GM18498 (cell line): Measurements from ENCODE around the gene ARHGAP45.
A peak's percentile ranks its signal among the peaks of the same experiment; 100 is the strongest.

Source experiments
- ATAC-seq: cut with Tn5 transposase; IDR thresholded peaks from one replicate; pipeline ENCODE4 v1.9.1; 2021; ENCODE audit warnings: mild to moderate bottlenecking, moderate library complexity; ENCODE audit not compliant: unreplicated experiment

ARHGAP45 gene

DNA sequence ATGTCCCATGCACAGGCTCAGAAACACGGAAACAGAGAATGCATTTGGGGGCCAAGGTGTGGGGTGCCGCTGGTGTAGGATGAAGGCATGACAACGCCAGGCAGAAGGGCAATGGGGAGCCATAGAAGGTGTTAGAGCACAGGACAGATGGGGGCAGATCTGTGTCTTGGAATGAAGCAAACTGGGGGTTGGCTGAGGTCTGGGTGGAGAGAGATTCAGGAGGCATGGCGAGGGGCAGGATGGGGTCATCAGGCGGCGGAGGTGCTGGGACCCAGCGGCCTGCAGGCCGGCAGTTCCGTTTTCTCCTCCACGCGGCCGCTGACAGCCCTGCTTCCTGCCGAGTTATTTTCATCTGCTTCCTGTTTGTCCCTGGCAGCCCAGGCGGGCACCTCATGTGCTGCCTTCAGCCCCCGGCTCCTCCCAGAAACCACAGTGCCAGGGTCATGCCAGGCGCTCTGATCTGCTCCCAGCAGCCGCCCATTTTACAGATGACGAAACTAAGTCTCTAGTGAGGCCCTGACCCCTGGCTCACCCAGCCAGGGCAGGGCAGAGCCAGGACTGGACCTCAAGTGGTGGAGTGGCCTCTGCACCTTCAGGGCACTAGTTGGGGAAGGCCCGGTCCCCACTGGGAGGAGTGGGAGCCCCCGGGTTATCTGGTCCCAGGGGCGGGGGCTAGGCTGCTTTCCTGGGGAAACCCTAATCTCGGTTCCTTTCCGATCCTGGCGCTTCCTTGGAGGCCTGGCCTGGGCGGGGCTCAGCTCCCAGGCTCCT is 2.2 kb downstream of the ARHGAP45 start:
- no peak for ATAC-seq

DNA sequence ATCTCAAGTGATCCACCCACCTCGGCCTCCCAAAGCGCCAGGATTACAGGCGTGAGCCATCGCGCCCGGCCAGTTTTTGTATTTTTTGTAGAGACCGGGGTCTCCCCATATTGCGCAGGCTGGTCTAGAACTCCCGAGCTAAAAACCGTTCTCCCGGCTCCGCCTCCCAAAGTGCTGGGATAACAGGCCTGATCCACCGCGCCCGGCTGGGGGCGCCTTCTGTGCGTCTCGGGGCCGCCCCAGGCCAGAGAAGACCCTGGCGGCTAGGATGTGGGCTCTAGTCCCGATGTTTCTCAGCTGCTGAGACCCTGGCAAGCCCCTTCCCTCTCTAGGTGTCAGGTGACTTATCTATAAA is 3.6 kb downstream of the ARHGAP45 start:
- ATAC-seq: no peak

DNA sequence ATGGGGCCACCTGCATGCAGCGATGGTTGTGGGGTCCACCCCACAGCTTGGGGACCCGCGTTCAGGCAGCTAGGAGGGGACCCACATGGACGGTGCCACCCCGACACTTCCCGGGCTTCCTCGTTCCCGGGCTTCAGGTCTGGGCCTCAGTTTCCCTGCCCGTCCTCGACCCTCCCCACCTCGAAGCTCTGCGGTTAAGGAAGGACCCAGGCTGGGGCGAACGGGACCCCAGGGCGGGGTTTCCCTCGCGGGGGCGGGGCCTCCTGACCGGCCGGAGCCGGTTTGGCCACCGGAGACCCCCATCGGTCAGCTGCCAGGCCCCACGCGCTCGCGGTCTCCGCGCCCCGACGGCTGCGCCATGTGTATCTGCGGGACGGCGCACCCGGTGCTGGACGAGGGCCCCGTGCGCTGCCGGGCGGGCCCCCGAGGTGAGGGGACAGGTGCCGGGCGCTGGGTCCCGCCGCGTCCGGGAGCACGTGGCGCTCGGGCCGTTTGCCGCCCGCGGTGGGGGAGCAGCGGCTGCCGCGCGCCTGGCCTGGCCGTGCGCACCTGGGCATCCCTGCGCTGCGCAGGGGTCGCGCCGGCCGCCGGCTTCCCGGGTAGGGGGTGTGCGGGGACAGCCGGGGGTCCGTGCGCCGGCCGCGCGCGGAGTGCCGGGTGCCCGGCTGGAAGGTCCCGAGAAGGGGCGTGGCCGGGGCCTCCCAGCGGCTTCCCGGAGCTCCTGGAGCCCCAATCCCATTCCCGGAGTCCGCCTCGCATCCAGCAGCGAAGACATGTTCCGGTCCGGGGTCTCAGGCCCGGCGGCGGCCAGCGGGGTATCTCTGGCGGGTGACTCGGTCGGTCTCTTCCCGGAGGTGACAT is 4.2 kb downstream of the ARHGAP45 start:
- ATAC-seq: no peak

DNA sequence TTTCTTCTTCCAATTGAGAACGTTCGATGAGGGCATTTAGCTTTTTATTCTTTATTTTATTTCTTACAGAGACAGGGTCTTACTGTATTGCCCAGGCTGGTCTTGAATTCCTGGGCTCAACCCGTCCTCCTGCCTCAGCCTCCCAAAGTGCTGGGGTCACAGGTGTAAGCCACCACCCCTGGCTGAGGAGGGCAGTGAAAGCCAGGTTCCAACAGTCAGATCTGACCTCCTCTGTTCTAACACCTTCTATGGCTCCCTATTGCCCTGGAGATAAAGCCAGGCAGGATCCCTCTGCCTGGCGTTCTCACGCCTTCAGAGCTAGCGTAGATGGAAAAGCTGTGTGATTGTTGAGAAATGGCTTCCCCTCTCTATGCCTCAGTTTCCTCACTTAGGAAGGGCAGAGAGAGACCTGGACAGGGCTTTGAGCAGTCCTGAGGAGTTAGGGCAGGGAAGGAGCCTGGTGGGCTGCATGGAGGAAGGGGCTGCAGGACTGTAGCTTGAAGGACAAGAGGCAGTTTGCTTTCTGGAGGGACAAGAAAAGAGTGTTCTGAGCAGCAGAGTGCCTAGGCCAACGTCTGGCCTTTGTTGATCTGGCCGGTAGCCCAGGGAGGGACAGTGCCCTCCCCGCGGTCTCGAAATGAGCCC is 5.5 kb downstream of the ARHGAP45 start:
- no peak for ATAC-seq

DNA sequence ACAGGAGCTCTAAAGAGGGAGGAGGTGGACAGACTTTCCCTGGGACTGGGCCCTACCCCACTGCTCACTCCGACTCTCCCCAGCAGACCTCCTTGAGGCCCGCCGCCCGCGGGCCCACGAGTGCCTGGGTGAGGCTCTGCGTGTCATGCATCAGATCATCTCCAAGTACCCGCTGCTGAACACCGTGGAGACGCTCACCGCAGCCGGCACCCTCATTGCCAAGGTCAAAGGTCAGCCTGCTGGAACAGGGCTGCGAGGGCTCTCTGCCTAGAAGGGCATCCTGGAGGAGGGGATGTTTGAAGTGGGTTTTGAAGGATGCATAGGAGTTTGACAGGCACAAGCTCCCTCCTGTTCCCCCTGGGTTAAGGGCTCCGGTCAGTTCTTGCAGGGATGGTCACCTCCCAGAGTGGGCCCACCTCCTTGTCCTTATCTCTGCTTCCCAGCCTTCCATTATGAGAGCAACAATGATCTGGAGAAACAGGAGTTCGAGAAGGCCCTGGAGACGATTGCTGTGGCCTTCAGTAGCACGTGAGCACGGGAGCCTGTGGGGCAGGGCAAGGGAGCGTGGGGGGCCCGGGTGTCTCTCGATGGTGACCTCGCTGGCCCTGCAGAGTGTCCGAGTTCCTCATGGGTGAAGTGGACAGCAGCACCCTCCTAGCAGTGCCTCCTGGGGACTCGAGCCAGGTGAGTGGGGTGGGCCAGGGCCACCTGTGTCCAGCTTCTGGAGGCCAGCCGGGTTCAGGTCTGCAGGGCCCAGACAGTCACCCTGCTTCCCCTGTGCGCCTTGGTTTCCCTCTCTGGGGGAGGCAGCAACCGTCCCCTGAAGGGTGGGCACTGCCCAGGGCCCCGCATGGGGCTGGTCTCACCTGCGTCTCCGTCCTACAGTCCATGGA is 6.3 kb downstream of the ARHGAP45 start:
- ATAC-seq: no peak

DNA sequence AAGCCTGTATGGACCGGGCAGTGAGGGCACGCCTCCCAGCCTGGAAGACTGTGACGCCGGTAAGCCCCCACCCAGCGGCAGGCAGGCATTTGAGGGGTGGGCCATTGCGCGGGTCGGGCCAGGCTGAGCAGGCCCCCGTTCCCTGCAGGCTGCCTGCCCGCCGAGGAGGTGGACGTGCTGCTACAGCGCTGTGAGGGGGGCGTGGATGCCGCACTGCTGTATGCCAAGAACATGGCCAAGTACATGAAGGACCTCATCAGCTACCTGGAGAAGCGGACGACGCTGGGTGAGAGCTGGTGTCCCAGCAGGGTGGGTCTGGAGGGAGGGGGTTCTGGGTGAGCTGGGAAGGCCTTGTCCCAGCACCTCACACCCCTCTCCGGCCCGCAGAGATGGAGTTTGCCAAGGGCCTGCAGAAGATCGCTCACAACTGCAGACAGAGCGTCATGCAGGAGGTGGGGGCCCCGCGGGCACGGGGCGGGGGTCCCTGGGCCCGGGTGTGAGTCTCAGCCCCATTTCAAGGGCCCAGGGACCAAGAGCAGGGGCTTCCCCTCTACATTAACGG is 7.1 kb downstream of the ARHGAP45 start:
- peak; percentile 3 for ATAC-seq

DNA sequence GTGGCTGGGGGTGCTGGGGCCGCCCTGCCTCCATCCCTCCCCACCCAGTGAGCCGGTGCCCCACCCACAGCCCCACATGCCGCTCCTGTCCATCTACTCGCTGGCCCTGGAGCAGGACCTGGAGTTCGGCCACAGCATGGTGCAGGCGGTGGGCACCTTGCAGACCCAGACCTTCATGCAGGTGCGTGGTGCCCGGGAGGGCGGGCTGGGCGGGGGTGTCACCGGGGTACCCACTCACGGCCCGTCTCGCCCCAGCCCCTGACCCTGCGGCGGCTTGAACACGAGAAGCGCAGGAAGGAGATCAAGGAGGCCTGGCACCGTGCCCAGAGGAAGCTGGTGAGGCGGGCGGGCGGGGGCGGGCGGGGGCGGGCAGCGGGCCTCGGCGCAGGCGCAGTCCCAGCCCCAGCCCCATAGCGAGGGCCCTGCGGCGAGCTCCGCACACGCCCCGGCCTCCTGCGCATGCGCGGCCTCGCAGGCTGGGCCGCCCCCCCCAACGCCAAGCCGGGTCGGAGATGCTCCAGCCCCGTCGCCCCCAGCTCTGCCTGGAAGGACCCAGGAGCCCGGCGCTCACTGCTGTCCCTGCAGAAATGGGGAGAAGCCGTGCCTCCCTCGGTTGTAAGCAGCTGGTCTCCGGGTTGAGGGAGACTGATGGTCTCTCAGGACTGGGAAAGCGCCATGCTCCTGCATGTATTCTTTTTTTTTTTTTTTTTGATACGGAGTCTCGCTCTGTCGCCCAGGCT is 7.7 kb downstream of the ARHGAP45 start:
- peak; percentile 40 for ATAC-seq

DNA sequence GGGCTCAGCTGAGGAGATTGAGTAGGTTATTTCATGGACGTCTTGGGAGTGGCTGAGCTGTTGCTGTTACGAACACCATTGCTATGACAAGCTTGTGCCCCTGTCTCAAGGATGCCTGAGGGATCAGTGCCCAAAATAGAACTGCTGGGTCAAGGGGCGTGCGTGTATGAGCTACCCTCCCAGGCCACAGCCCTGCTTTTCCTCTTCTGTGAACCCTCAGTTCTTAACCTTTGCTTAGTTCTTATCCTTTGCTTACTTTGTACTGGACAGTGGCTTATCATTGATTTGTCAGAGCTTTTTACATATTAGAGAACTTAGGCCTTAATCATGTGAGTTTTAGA is 9.0 kb downstream of the ARHGAP45 start:
- no peak for ATAC-seq

DNA sequence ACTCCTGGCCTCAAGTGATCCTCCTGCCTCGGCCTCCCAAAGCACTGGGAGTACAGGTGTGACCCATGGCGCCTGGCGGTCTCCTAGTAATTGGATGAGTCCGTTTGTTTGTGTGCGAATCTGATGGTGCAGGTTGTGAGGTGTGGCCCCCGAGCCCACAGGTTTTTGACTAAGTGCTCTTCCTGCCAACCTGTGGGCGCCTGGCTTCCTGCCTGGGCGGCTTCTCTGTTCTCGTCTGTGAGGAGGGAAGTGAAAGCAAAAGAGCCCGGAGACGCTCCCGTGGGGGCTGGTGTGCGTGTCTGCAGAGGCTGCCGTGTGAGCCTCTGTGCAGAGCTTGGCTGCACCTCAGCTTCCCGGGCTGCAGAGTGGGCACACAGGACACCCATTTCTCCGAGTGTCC is 10.0 kb downstream of the ARHGAP45 start:
- ATAC-seq: peak; percentile 61

DNA sequence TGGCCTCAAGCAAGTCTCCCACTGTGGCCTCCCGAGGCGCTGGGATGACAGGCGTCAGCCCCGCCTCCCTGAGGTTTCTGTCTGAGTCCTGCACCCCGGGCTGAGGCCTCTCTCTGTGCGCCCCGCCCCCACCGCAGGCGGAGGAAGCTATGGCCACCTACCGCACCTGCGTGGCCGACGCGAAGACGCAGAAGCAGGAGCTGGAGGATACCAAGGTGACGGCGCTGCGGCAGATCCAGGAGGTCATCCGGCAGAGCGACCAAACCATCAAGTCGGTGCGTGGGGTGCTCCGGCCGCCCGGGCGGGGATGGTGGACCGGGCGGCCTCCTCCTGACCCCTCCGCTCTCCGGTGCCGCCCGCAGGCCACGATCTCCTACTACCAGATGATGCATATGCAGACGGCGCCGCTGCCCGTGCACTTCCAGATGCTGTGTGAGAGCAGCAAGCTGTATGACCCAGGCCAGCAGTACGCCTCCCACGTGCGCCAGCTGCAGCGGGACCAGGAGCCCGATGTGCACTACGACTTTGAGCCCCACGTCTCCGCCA is 12.7 kb downstream of the ARHGAP45 start:
- no peak for ATAC-seq

DNA sequence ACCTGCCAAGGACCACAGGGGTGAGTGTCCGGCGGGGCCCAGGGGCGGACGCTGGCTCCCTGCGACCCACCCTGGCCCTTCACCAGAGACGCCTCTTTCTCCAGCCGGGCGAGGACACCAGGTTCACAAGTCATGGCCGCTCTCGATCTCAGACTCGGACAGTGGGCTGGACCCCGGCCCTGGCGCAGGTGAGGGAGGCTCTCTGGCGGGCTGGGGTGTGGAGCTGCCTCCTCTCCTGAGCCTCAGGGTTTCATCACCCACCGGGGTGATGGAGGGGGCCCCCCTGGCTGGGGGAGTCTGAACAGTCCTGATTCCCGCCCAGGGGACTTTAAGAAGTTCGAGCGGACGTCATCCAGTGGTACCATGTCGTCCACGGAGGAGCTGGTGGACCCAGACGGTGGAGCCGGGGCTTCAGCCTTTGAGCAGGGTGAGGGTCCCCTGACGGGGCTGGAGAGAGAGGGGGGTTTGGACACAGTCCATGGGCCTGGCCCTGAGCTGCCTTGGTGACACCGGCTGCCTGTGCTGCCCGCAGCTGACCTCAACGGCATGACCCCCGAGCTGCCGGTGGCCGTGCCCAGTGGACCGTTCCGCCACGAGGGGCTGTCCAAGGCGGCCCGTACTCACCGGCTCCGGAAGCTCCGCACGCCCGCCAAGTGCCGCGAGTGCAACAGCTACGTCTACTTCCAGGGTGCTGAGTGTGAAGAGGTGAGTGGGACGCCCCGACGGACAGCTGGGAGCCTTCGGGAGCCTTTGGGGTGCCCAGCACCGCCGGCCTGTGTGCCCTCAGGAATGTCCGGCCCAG is 13.6 kb downstream of the ARHGAP45 start:
- no peak for ATAC-seq

DNA sequence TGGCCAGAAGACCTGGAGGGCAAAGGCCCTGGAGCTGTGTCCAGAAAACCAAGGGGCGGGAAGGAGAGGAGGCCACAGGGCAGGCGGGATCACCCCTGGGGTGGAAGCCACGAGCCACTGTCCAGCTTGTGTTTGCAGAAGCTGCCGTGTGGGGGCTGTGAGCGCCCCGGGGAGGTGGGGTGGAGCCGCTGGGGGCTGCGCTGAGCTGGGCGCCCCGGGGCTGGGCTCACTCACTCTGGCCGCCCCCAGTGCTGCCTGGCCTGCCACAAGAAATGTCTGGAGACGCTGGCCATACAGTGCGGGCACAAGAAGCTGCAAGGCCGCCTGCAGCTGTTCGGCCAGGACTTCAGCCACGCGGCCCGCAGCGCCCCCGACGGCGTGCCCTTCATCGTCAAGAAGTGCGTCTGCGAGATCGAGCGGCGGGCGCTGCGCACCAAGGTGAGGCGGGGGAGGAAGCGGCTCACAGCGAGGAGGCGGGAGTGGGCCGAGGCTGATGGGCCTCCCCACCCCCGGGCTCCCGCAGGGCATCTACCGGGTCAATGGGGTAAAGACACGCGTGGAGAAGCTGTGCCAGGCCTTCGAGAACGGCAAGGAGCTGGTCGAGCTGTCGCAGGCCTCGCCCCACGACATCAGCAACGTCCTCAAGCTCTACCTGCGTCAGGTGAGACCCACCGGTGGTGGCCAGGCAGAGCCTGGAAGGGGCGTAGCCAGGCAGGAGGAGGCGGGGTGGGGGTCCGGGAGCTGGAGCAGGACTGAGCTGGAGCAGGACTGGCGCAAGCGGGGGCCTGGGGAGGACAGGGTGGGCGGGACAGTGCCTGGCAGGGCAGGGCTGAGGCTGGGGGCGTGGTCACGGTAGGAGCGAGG is 14.6 kb downstream of the ARHGAP45 start:
- ATAC-seq: no peak

DNA sequence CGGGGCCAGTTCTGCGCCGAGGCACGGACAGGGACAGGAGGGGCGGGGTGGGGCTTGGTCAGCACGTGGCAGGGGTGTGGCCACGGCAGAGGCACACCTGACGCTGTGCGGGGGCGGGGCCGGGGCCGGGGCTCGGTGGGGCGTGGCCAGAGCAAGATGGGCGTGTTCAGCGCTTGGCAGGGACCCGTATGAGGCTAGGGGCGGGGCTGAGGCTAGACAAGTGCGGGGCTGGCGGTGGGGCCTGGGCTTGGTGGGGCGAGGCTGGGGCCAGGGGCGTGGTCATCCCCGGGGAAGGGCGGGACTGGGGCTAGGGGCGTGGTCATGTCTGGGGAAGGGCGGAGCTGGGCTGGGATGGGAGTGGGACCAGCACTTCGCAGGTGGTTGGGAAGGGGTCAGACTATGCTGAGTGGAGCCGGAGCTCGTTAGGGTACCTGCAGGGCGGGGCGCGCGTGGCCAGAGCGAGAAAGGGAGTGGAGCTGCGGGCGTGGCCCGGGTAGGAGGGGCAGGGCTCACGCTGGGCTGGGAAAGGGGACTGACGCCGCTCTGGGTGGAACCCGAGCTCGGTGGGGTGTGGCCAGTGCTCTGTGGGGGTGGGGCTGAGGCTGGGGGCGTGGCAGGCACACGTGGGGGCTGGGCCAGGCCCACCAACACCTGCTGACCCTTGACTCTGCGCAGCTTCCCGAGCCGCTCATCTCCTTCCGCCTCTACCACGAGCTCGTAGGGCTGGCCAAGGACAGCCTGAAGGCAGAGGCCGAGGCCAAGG is 15.4 kb downstream of the ARHGAP45 start:
- ATAC-seq: no peak

DNA sequence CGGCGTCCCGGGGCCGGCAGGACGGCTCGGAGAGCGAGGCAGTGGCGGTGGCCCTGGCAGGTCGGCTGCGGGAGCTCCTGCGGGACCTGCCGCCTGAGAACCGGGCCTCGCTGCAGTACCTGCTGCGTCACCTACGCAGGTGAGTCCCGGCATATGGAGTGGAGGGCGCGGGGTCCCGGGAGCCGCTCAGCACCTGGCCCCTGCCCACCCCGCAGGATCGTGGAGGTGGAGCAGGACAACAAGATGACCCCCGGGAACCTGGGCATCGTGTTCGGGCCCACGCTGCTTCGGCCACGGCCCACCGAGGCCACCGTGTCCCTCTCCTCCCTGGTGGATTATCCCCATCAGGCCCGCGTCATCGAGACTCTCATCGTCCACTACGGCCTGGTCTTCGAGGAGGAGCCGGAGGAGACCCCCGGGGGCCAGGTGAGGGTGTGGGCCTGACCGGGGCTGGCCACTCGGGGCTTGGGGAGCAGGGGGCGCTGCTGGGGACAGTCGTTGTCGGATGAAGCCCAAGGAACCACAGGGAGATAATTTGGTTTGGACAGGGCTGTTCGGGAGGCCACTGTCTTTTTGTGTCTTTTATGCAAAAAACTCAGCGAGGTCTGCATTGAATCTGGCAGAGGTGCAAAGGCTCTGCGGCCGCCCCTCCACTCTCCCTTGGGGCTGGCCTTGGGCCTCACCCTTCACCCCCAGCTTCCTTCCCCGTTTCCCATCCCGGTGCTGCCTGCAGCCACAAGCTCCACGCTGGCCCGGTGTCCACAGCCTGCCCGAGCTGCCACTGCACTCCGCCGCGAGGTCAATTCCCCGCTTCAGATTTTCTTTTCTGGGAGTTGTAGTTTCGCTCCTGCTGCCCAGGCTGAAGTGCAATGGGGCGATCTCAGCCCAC is 16.2 kb downstream of the ARHGAP45 start:
- ATAC-seq: no peak

DNA sequence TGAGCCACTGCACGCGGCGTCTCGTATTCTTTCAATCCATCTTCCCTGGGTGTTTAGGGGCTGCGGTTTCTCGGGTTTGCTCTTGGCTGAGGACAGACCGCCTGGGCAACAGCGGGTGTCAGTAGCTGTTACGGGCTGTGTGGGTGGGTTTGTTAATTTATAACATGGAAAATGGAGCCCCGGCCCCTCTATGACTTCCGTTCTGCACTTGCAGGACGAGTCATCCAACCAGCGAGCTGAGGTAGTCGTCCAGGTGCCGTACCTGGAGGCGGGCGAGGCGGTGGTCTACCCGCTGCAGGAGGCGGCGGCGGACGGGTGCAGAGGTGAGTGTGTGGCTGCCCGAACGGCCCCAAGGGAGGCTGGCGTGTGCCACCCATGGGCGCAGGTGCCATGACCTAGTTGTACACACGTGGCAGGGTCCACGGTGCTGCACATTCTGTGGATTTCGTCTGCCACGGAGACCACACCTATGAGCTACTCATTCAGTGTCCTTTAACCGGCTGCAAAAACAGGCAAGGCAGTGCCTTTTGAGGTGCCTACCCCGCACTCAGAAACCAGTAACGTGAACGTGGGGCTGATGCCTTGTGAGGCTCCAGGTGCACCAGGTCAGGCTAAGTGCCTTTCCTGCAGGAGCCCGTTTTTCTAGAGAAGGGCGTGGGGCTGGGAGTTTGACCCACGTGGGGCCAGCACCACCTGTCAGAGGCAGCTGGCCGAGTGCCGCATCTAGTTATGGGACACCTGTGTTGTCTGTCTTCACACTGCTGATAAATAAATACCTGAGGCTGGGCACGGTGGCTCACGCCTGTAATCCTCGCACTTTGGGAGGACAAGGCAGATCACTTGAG is 17.3 kb downstream of the ARHGAP45 start:
- no peak for ATAC-seq
